COLO668 (cell line): ENCODE data around the gene CMTM7.
"Not testable (repeated sequence)": the region's sequence is repeated elsewhere in the genome, so short reads cannot be mapped to it uniquely, and the experiment has no call there.

Experiments
- DNase-seq: peaks from one replicate; lab custom pipeline; 2025; ENCODE audit not compliant: unreplicated experiment; lab: John Stamatoyannopoulos, UW

Gene CMTM7

GRCh38 chr3:32435911-32436815, 44.5 kb downstream of the CMTM7 start:
- DNase-seq = no peak

- no peak for DNase-seq
Measured at GRCh38 chr3:32436816-32437189, 45.1 kb downstream of the CMTM7 start.

- DNase-seq = no peak
Measured at GRCh38 chr3:32437896-32438295, 46.2 kb downstream of the CMTM7 start.

- DNase-seq = no peak
Measured at GRCh38 chr3:32438596-32439344, 47.1 kb downstream of the CMTM7 start.

GRCh38 chr3:32439421-32439820, 47.8 kb downstream of the CMTM7 start:
- DNase-seq = not testable (repeated sequence)

GRCh38 chr3:32440611-32441350, 49.1 kb downstream of the CMTM7 start:
- no peak for DNase-seq

- no peak for DNase-seq
Measured at GRCh38 chr3:32442766-32443165, 51.1 kb downstream of the CMTM7 start.

GRCh38 chr3:32443478-32443877, 51.8 kb downstream of the CMTM7 start:
- DNase-seq = no peak

GRCh38 chr3:32447865-32448400, 56.3 kb downstream of the CMTM7 start:
- DNase-seq = no peak

GRCh38 chr3:32448686-32449474, 57.2 kb downstream of the CMTM7 start:
- no peak for DNase-seq

GRCh38 chr3:32449691-32450090, 58.0 kb downstream of the CMTM7 start:
- DNase-seq = no peak

GRCh38 chr3:32450426-32450825, 58.8 kb downstream of the CMTM7 start:
- no peak for DNase-seq

GRCh38 chr3:32450992-32451659, 59.5 kb downstream of the CMTM7 start:
- DNase-seq = no peak

- no peak for DNase-seq
Measured at GRCh38 chr3:32452009-32452408, 60.4 kb downstream of the CMTM7 start.

- DNase-seq = no peak
Measured at GRCh38 chr3:32453346-32453745, 61.7 kb downstream of the CMTM7 start.

GRCh38 chr3:32454111-32454510, 62.5 kb downstream of the CMTM7 start:
- no peak for DNase-seq

GRCh38 chr3:32454731-32455608, 63.3 kb downstream of the CMTM7 start:
- no peak for DNase-seq

GRCh38 chr3:32455609-32456428, 64.2 kb downstream of the CMTM7 start:
- no peak for DNase-seq
